Measurements from ENCODE around the gene LARP1B. TPM values are rescaled to one million over a fixed set of nuclear protein-coding genes. Genes with fewer than 3 reads are reported as not detected.

Gene LARP1B
- total RNA-seq, 1 donor: 11.5 TPM

GRCh38 chr4:128161138-128161537, 100.0 kb downstream of the LARP1B start:
- no peaks in the 10 kb centered on the region for H3K27me3 ChIP-seq (ENCODE audit: insufficient read depth, low read length)
- H3K4me1 ChIP-seq (ENCODE audit: insufficient read depth, low read length): peaks cover 6% of the 10 kb centered on the region
- no peak overlapping the region for H3K4me3 ChIP-seq (ENCODE audit: low read length)
- H3K9me3 ChIP-seq (ENCODE audit: low read depth, low read length): no peaks in the 10 kb centered on the region

- Histone ChIP-seq H3K27me3 (ENCODE audit: insufficient read depth, low read length) (no peaks in the 10 kb centered on the region), H3K9me3 (ENCODE audit: low read depth, low read length) (no peaks in the 10 kb centered on the region), H3K4me1 (ENCODE audit: insufficient read depth, low read length) (peaks cover 6% of the 10 kb centered on the region), H3K4me3 (ENCODE audit: low read length) (no peak overlapping the region)
These were observed 101.3 kb downstream of the LARP1B start for GRCh38 chr4:128162434-128162833.

GRCh38 chr4:128163177-128164117, 102.3 kb downstream of the LARP1B start:
- Histone ChIP-seq H3K4me1 (ENCODE audit: insufficient read depth, low read length) (peaks cover 6% of the 10 kb centered on the region), H3K9me3 (ENCODE audit: low read depth, low read length) (no peaks in the 10 kb centered on the region), H3K27me3 (ENCODE audit: insufficient read depth, low read length) (no peaks in the 10 kb centered on the region), H3K4me3 (ENCODE audit: low read length) (no peak overlapping the region)

- no peaks in the 10 kb centered on the region for H3K4me1 ChIP-seq (ENCODE audit: insufficient read depth, low read length)
- H3K4me3 ChIP-seq (ENCODE audit: low read length): no peak overlapping the region
- no peaks in the 10 kb centered on the region for H3K27me3 ChIP-seq (ENCODE audit: insufficient read depth, low read length)
- H3K9me3 ChIP-seq (ENCODE audit: low read depth, low read length): no peaks in the 10 kb centered on the region
These were observed 105.9 kb downstream of the LARP1B start for GRCh38 chr4:128166982-128167381.

- Histone ChIP-seq H3K4me1 (ENCODE audit: insufficient read depth, low read length) (no peaks in the 10 kb centered on the region), H3K27me3 (ENCODE audit: insufficient read depth, low read length) (no peaks in the 10 kb centered on the region), H3K9me3 (ENCODE audit: low read depth, low read length) (no peaks in the 10 kb centered on the region), H3K4me3 (ENCODE audit: low read length) (no peak overlapping the region)
These were observed 107.6 kb downstream of the LARP1B start for GRCh38 chr4:128168701-128169100.

GRCh38 chr4:128169245-128169644, 108.1 kb downstream of the LARP1B start:
- Histone ChIP-seq H3K4me1 (ENCODE audit: insufficient read depth, low read length) (no peaks in the 10 kb centered on the region), H3K27me3 (ENCODE audit: insufficient read depth, low read length) (no peaks in the 10 kb centered on the region), H3K4me3 (ENCODE audit: low read length) (no peak overlapping the region), H3K9me3 (ENCODE audit: low read depth, low read length) (no peaks in the 10 kb centered on the region)

GRCh38 chr4:128176643-128177042, 115.5 kb downstream of the LARP1B start:
- Histone ChIP-seq H3K4me1 (ENCODE audit: insufficient read depth, low read length) (no peaks in the 10 kb centered on the region), H3K9me3 (ENCODE audit: low read depth, low read length) (no peaks in the 10 kb centered on the region), H3K4me3 (ENCODE audit: low read length) (no peak overlapping the region), H3K27me3 (ENCODE audit: insufficient read depth, low read length) (no peaks in the 10 kb centered on the region)

- H3K4me3 ChIP-seq (ENCODE audit: low read length): no peak overlapping the region
- H3K4me1 ChIP-seq (ENCODE audit: insufficient read depth, low read length): no peaks in the 10 kb centered on the region
- H3K9me3 ChIP-seq (ENCODE audit: low read depth, low read length): no peaks in the 10 kb centered on the region
- H3K27me3 ChIP-seq (ENCODE audit: insufficient read depth, low read length): no peaks in the 10 kb centered on the region
These were observed 116.4 kb downstream of the LARP1B start for GRCh38 chr4:128177498-128177897.

GRCh38 chr4:128186623-128187022, 125.5 kb downstream of the LARP1B start:
- H3K4me1 ChIP-seq (ENCODE audit: insufficient read depth, low read length): no peaks in the 10 kb centered on the region
- H3K9me3 ChIP-seq (ENCODE audit: low read depth, low read length): no peaks in the 10 kb centered on the region
- no peaks in the 10 kb centered on the region for H3K27me3 ChIP-seq (ENCODE audit: insufficient read depth, low read length)

GRCh38 chr4:128191115-128191781, 130.1 kb downstream of the LARP1B start:
- H3K4me1 ChIP-seq (ENCODE audit: insufficient read depth, low read length): no peaks in the 10 kb centered on the region
- H3K4me3 ChIP-seq (ENCODE audit: low read length): no peak overlapping the region
- no peaks in the 10 kb centered on the region for H3K9me3 ChIP-seq (ENCODE audit: low read depth, low read length)
- no peaks in the 10 kb centered on the region for H3K27me3 ChIP-seq (ENCODE audit: insufficient read depth, low read length)

More at GRCh38 chr4:128186623-128187022, 125.5 kb downstream of the LARP1B start:
- no peak overlapping the region for H3K4me3 ChIP-seq (ENCODE audit: low read length)

GRCh38 chr4:128220286-128221235, 159.4 kb downstream of the LARP1B start:
- Histone ChIP-seq H3K27me3 (ENCODE audit: insufficient read depth, low read length) (no peaks in the 10 kb centered on the region), H3K4me1 (ENCODE audit: insufficient read depth, low read length) (no peaks in the 10 kb centered on the region), H3K9me3 (ENCODE audit: low read depth, low read length) (no peaks in the 10 kb centered on the region), H3K4me3 (ENCODE audit: low read length) (no peak overlapping the region)

- no peaks in the 10 kb centered on the region for H3K4me1 ChIP-seq (ENCODE audit: insufficient read depth, low read length)
- no peaks in the 10 kb centered on the region for H3K9me3 ChIP-seq (ENCODE audit: low read depth, low read length)
These were observed 160.5 kb downstream of the LARP1B start for GRCh38 chr4:128221586-128221985.

GRCh38 chr4:128225148-128225547, 164.0 kb downstream of the LARP1B start:
- H3K27me3 ChIP-seq (ENCODE audit: insufficient read depth, low read length): no peaks in the 10 kb centered on the region

More at GRCh38 chr4:128221586-128221985, 160.5 kb downstream of the LARP1B start:
- H3K27me3 ChIP-seq (ENCODE audit: insufficient read depth, low read length): no peaks in the 10 kb centered on the region
- no peak overlapping the region for H3K4me3 ChIP-seq (ENCODE audit: low read length)

GRCh38 chr4:128227991-128228571, 167.0 kb downstream of the LARP1B start:
- H3K4me3 ChIP-seq (ENCODE audit: low read length): no peak overlapping the region
- H3K4me1 ChIP-seq (ENCODE audit: insufficient read depth, low read length): no peaks in the 10 kb centered on the region
- H3K27me3 ChIP-seq (ENCODE audit: insufficient read depth, low read length): no peaks in the 10 kb centered on the region
- no peaks in the 10 kb centered on the region for H3K9me3 ChIP-seq (ENCODE audit: low read depth, low read length)

More at GRCh38 chr4:128225148-128225547, 164.0 kb downstream of the LARP1B start:
- H3K9me3 ChIP-seq (ENCODE audit: low read depth, low read length): no peaks in the 10 kb centered on the region
- no peaks in the 10 kb centered on the region for H3K4me1 ChIP-seq (ENCODE audit: insufficient read depth, low read length)
- no peak overlapping the region for H3K4me3 ChIP-seq (ENCODE audit: low read length)

Measured in mononuclear cell (primary cell).